ENCODE data around the gene PLK2. TPM values are rescaled to one million over a fixed set of nuclear protein-coding genes. Genes with fewer than 3 reads are reported as not detected.

Gene PLK2
- total and polyA plus RNA-seq, 9 of the 15 experiments (the other 6 are each of a cell fraction or from before 2014, with no cell fraction given), result 0.58 TPM; not detected in 8

DNA sequence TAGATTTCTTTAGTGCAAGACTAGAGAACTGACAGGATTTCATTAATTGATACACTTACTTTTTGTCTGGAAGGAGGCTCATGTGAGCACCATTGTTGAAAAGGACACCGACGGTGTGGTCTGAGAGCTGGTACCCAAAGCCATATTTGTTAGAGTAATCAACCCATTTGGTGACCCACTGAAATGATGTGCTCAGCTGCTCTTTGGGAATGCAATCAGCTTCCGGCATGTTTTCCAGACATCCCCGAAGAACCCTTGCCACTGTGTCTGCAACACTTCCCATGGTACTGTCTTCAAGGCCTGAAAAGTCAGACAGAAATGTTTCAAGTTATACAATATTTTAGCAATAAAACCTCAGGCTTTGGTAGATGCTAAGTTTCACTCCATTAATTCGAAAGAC, 4.4 kb downstream of the PLK2 start:
- FAIRE-seq, result no peak
- ChIA-PET CTCF (ENCODE audit: low intra/inter-chr PET ratio) (no interaction called here), POLR2A (no interaction called here)
- ATAC-seq, result no peak
- 9% methylated on average over 5 of the region's 5 CpGs for WGBS (ENCODE audit: insufficient coverage, low coverage, missing lambda C conversion rate)
- Histone ChIP-seq H3K79me2 (ENCODE audit: control insufficient read depth, insufficient read depth, low read length) (no peaks in the 10 kb centered on the region), H4K20me1 (replicated peaks; ENCODE audit: control insufficient read depth, insufficient read depth, low read length) (no peaks in the 10 kb centered on the region), H3K4me3 (no peak overlapping the region), H3K27ac (ENCODE audit: extremely low read depth, low read depth, low read length) (no peak overlapping the region), H3K9me3 (replicated peaks; ENCODE audit: control insufficient read depth, insufficient read depth, low read depth, low read length) (no peaks in the 10 kb centered on the region), H3K4me2 (ENCODE audit: insufficient read depth, low read length) (no peak overlapping the region), H3K27me3 (ENCODE audit: control insufficient read depth in 2 of 2, insufficient read depth in 2 of 2, low read length in 2 of 2) (no peaks in the 10 kb centered on the region), H2AFZ (ENCODE audit: low read depth, low read length) (no peak overlapping the region), H3K36me3 (ENCODE audit: control insufficient read depth, insufficient read depth, low read length) (no peaks in the 10 kb centered on the region), H3K4me1 (replicated peaks in 1 of 2; ENCODE audit: control insufficient read depth in 2 of 2, insufficient read depth in 2 of 2, low read length in 2 of 2) (peaks cover 0 to 9% of the 10 kb centered on the region in 2 experiments; a peak in 1 of 5 replicates), H3K9ac (ENCODE audit: insufficient read depth in 1 of 2, low read depth in 2 of 2, low read length in 2 of 2) (no peak overlapping the region), H3K9me1 (ENCODE audit: control insufficient read depth, insufficient read depth, low read length) (no peaks in the 10 kb centered on the region)
- BruUV-seq (replicated peaks), result no TSS peak
- in situ Hi-C loops (cut with MboI) (loop anchor here (25.0 kb wide), 2 partner anchors 668 to 968 kb away; partner anchors contain the start of gene ACTBL2), intact Hi-C loops (cut with micrococcal nuclease) (no loop called here)
- TF ChIP-seq SMARCA5 (IDR thresholded peaks at IDR 0.05), result no peak
- TF ChIP-seq SAFB2 (IDR thresholded peaks at IDR 0.05; ENCODE audit: borderline replicate concordance, low read depth, low read length, severe bottlenecking), result no peak
- no peak for TF ChIP-seq SLC30A9 (CRISPR knock-in tag; IDR thresholded peaks at IDR 0.05)
- TF ChIP-seq SAFB (IDR thresholded peaks at IDR 0.05; ENCODE audit: borderline replicate concordance, low read depth, low read length), result no peak
- TF ChIP-seq MTA1 (IDR thresholded peaks at IDR 0.05; ENCODE audit: borderline replicate concordance), result no peak
- no peak for TF ChIP-seq ELF4 (CRISPR knock-in tag; IDR thresholded peaks at IDR 0.05)
- TF ChIP-seq TSHZ1 (CRISPR knock-in tag; IDR thresholded peaks at IDR 0.05), result no peak
- TF ChIP-seq SIRT6 (IDR thresholded peaks at IDR 0.05; ENCODE audit: low read depth, low read length), result no peak
- no peak for TF ChIP-seq YY1 (IDR thresholded peaks at IDR 0.05; ENCODE audit: borderline replicate concordance in 1 of 3, control insufficient read depth in 1 of 3, extremely low read depth in 1 of 3, insufficient read depth in 3 of 3, insufficient read length in 1 of 3, insufficient replicate concordance in 2 of 3, low read depth in 1 of 3, low read length in 2 of 3)
- TF ChIP-seq MCM2 (IDR thresholded peaks at IDR 0.05; ENCODE audit: low read depth), result no peak
- no peak for TF ChIP-seq RNF2 (IDR thresholded peaks at IDR 0.05)
- no peak for TF ChIP-seq ZNF695 (CRISPR knock-in tag; IDR thresholded peaks at IDR 0.05)
- TF ChIP-seq ZBTB43 (CRISPR knock-in tag; IDR thresholded peaks at IDR 0.05), result no peak
- TF ChIP-seq ETS2 (tag; IDR thresholded peaks at IDR 0.05; ENCODE audit: borderline replicate concordance, poor library complexity, severe bottlenecking), result no peak
- TF ChIP-seq TBL1XR1 (IDR thresholded peaks at IDR 0.05; ENCODE audit: low read length in 2 of 2), result no peak
- no peak for DNase-seq (ENCODE audit: extremely low read depth in 1 of 4, low spot score in 3 of 4)
